ENCODE results near the gene LAYN. TPM values are rescaled to one million over a fixed set of nuclear protein-coding genes. Genes with fewer than 3 reads are reported as not detected.
A peak's percentile ranks its signal among the peaks of the same experiment; 100 is the strongest.

The LAYN gene
- total RNA-seq, 1 experiment from 2014 or later: not detected

GRCh38 chr11:111513240-111513605, 27.3 kb upstream of the LAYN start:
- H4K20me1 ChIP-seq (ENCODE audit: insufficient read depth, low read depth, low read length): no peaks in the 10 kb centered on the region
- no peak overlapping the region for H3K4me2 ChIP-seq (ENCODE audit: low read depth, low read length, poor library complexity, severe bottlenecking)
- H3K36me3 ChIP-seq (ENCODE audit: insufficient read depth, low read length): no peaks in the 10 kb centered on the region
- no peak overlapping the region for H3K9ac ChIP-seq (ENCODE audit: low read length)
- no peaks in the 10 kb centered on the region for H3K4me1 ChIP-seq (ENCODE audit: low read length)
- no peaks in the 10 kb centered on the region for H3K79me2 ChIP-seq (ENCODE audit: low read length)
- H3K9me3 ChIP-seq (ENCODE audit: low read length): no peaks in the 10 kb centered on the region
- H2AFZ ChIP-seq (ENCODE audit: low read length): no peak overlapping the region
- no peak overlapping the region for H3K27ac ChIP-seq (ENCODE audit: low read length)
- H3K4me3 ChIP-seq (ENCODE audit: low read length): no peak overlapping the region
- 0 out of 2 replicates have a peak, but pooled peaks cover 3% of the 10 kb centered on the region for H3K27me3 ChIP-seq (ENCODE audit: low read length)
- no peak for DNase-seq
- no peaks in the 10 kb centered on the region for H3K9me2 ChIP-seq (replicated peaks; ENCODE audit: insufficient read depth, low read length)

- no peak for DNase-seq
- no peak within 1 kb of the TSS for H3K4me3 ChIP-seq (ENCODE audit: low read length)
These were observed 26.1 kb upstream of the LAYN start, which contains the start of gene HOATZ for GRCh38 chr11:111514216-111515031. HOATZ (plus strand) TSS chr11:111514778; CDS start chr11:111514785, 7 bp downstream.

DNA sequence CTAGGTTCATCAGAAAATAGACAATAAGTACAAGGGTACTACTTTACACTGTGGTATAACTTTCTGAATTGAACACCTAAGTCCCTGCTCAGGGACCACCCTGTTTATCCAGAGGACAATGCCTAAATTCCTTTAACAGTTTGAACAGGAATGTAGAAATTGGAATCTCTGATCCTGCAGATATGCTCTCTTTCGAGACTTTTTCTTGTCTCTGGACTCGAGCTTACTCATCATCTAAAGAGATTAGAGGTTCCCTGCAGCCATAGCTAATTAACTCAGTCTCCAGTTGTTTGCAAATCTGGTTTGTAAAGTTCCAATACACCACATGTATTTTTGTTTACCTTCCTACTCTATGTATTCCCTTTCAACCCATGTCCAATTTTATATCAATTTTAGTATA, 24.9 kb upstream of the LAYN start:
- no peak for DNase-seq
- no peak overlapping the region for H3K9ac ChIP-seq (ENCODE audit: low read length)
- 0 out of 2 replicates have a peak, but pooled peaks cover 3% of the 10 kb centered on the region for H3K27me3 ChIP-seq (ENCODE audit: low read length)
- H3K9me3 ChIP-seq (ENCODE audit: low read length): no peaks in the 10 kb centered on the region
- H3K79me2 ChIP-seq (ENCODE audit: low read length): no peaks in the 10 kb centered on the region
- no peaks in the 10 kb centered on the region for H4K20me1 ChIP-seq (ENCODE audit: insufficient read depth, low read depth, low read length)
- H2AFZ ChIP-seq (ENCODE audit: low read length): no peak overlapping the region
- no peak overlapping the region for H3K27ac ChIP-seq (ENCODE audit: low read length)
- H3K4me3 ChIP-seq (ENCODE audit: low read length): no peak overlapping the region
- H3K4me1 ChIP-seq (ENCODE audit: low read length): no peaks in the 10 kb centered on the region
- H3K36me3 ChIP-seq (ENCODE audit: insufficient read depth, low read length): no peaks in the 10 kb centered on the region
- no peaks in the 10 kb centered on the region for H3K9me2 ChIP-seq (replicated peaks; ENCODE audit: insufficient read depth, low read length)
- no peak overlapping the region for H3K4me2 ChIP-seq (ENCODE audit: low read depth, low read length, poor library complexity, severe bottlenecking)

More at GRCh38 chr11:111514216-111515031, 26.1 kb upstream of the LAYN start, which contains the start of gene HOATZ:
- 0 out of 2 replicates have a peak, but pooled peaks cover 3% of the 10 kb centered on the region for H3K27me3 ChIP-seq (ENCODE audit: low read length)
- no peaks in the 10 kb centered on the region for H3K9me2 ChIP-seq (replicated peaks; ENCODE audit: insufficient read depth, low read length)
- no peaks in the 10 kb centered on the region for H3K36me3 ChIP-seq (ENCODE audit: insufficient read depth, low read length)
- H3K9me3 ChIP-seq (ENCODE audit: low read length): no peaks in the 10 kb centered on the region
- H3K4me2 ChIP-seq (ENCODE audit: low read depth, low read length, poor library complexity, severe bottlenecking): no peak within 1 kb of the TSS
- H2AFZ ChIP-seq (ENCODE audit: low read length): no peak within 1 kb of the TSS
- H3K27ac ChIP-seq (ENCODE audit: low read length): no peak within 1 kb of the TSS
- no peaks in the 10 kb centered on the region for H3K79me2 ChIP-seq (ENCODE audit: low read length)
- H3K9ac ChIP-seq (ENCODE audit: low read length): no peak within 1 kb of the TSS
- no peaks in the 10 kb centered on the region for H4K20me1 ChIP-seq (ENCODE audit: insufficient read depth, low read depth, low read length)
- no peaks in the 10 kb centered on the region for H3K4me1 ChIP-seq (ENCODE audit: low read length)

GRCh38 chr11:111518668-111519067, 21.9 kb upstream of the LAYN start:
- no peaks in the 10 kb centered on the region for H3K36me3 ChIP-seq (ENCODE audit: insufficient read depth, low read length)
- no peak overlapping the region for H3K4me2 ChIP-seq (ENCODE audit: low read depth, low read length, poor library complexity, severe bottlenecking)
- no peaks in the 10 kb centered on the region for H3K9me2 ChIP-seq (replicated peaks; ENCODE audit: insufficient read depth, low read length)
- H3K4me3 ChIP-seq (ENCODE audit: low read length): no peak overlapping the region
- H3K9ac ChIP-seq (ENCODE audit: low read length): no peak overlapping the region
- no peaks in the 10 kb centered on the region for H3K79me2 ChIP-seq (ENCODE audit: low read length)
- peak; percentile 67 for DNase-seq
- peak overlapping the region; percentile 3; the same call in 1 of the 2 replicates for H2AFZ ChIP-seq (ENCODE audit: low read length)
- H4K20me1 ChIP-seq (ENCODE audit: insufficient read depth, low read depth, low read length): no peaks in the 10 kb centered on the region
- no peaks in the 10 kb centered on the region for H3K9me3 ChIP-seq (ENCODE audit: low read length)
- H3K27ac ChIP-seq (ENCODE audit: low read length): no peak overlapping the region
- no peaks in the 10 kb centered on the region for H3K4me1 ChIP-seq (ENCODE audit: low read length)
- 0 out of 2 replicates have a peak, but pooled peaks cover 6% of the 10 kb centered on the region for H3K27me3 ChIP-seq (ENCODE audit: low read length)

GRCh38 chr11:111520560-111520959, 20.0 kb upstream of the LAYN start:
- H3K4me1 ChIP-seq (ENCODE audit: low read length): no peaks in the 10 kb centered on the region
- H3K9me3 ChIP-seq (ENCODE audit: low read length): no peaks in the 10 kb centered on the region
- no peak for DNase-seq
- 0 out of 2 replicates have a peak, but pooled peaks cover 3% of the 10 kb centered on the region for H3K27me3 ChIP-seq (ENCODE audit: low read length)
- H3K9me2 ChIP-seq (replicated peaks; ENCODE audit: insufficient read depth, low read length): no peaks in the 10 kb centered on the region
- no peak overlapping the region for H3K9ac ChIP-seq (ENCODE audit: low read length)
- no peaks in the 10 kb centered on the region for H3K36me3 ChIP-seq (ENCODE audit: insufficient read depth, low read length)
- no peaks in the 10 kb centered on the region for H3K79me2 ChIP-seq (ENCODE audit: low read length)
- no peak overlapping the region for H3K27ac ChIP-seq (ENCODE audit: low read length)
- H3K4me3 ChIP-seq (ENCODE audit: low read length): no peak overlapping the region
- no peak overlapping the region for H3K4me2 ChIP-seq (ENCODE audit: low read depth, low read length, poor library complexity, severe bottlenecking)
- H4K20me1 ChIP-seq (ENCODE audit: insufficient read depth, low read depth, low read length): no peaks in the 10 kb centered on the region
- H2AFZ ChIP-seq (ENCODE audit: low read length): no peak overlapping the region

GRCh38 chr11:111521135-111521534, 19.4 kb upstream of the LAYN start:
- Histone ChIP-seq H3K36me3 (ENCODE audit: insufficient read depth, low read length) (no peaks in the 10 kb centered on the region), H3K4me3 (ENCODE audit: low read length) (no peak overlapping the region), H3K27me3 (ENCODE audit: low read length) (0 out of 2 replicates have a peak, but pooled peaks cover 3% of the 10 kb centered on the region), H3K79me2 (ENCODE audit: low read length) (no peaks in the 10 kb centered on the region), H3K27ac (ENCODE audit: low read length) (no peak overlapping the region), H3K4me1 (ENCODE audit: low read length) (no peaks in the 10 kb centered on the region), H2AFZ (ENCODE audit: low read length) (no peak overlapping the region), H3K9me2 (replicated peaks; ENCODE audit: insufficient read depth, low read length) (no peaks in the 10 kb centered on the region), H3K4me2 (ENCODE audit: low read depth, low read length, poor library complexity, severe bottlenecking) (no peak overlapping the region), H3K9me3 (ENCODE audit: low read length) (no peaks in the 10 kb centered on the region), H3K9ac (ENCODE audit: low read length) (no peak overlapping the region), H4K20me1 (ENCODE audit: insufficient read depth, low read depth, low read length) (no peaks in the 10 kb centered on the region)
- no peak for DNase-seq

DNA sequence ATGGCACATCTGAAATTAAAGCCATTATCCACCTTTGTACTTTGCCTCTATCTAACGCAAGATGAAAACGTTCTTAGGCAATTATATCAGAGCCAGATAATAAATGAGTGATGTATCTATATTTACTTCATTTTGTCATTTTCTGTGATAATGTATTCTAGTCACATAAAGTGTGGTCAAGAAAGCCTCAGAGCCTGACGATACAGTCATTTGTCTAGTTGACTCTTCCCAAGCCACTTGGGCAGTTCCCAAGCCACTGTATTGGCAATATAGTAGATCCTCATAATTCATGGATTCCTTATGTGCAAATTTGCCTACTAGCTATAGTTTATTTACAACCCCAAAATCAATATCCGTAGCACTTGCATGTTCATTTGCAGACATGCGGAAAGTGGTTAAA, 18.1 kb upstream of the LAYN start:
- H3K9me3 ChIP-seq (ENCODE audit: low read length): no peaks in the 10 kb centered on the region
- no peaks in the 10 kb centered on the region for H3K4me1 ChIP-seq (ENCODE audit: low read length)
- H3K27ac ChIP-seq (ENCODE audit: low read length): no peak overlapping the region
- H3K9me2 ChIP-seq (replicated peaks; ENCODE audit: insufficient read depth, low read length): no peaks in the 10 kb centered on the region
- H3K4me2 ChIP-seq (ENCODE audit: low read depth, low read length, poor library complexity, severe bottlenecking): no peak overlapping the region
- no peaks in the 10 kb centered on the region for H3K79me2 ChIP-seq (ENCODE audit: low read length)
- H3K9ac ChIP-seq (ENCODE audit: low read length): no peak overlapping the region
- H3K27me3 ChIP-seq (ENCODE audit: low read length): 0 out of 2 replicates have a peak, but pooled peaks cover 3% of the 10 kb centered on the region
- DNase-seq: no peak
- no peaks in the 10 kb centered on the region for H4K20me1 ChIP-seq (ENCODE audit: insufficient read depth, low read depth, low read length)
- H2AFZ ChIP-seq (ENCODE audit: low read length): no peak overlapping the region
- H3K4me3 ChIP-seq (ENCODE audit: low read length): no peak overlapping the region
- no peaks in the 10 kb centered on the region for H3K36me3 ChIP-seq (ENCODE audit: insufficient read depth, low read length)

GRCh38 chr11:111523343-111523742, 17.2 kb upstream of the LAYN start:
- no peak for DNase-seq
- no peaks in the 10 kb centered on the region for H3K36me3 ChIP-seq (ENCODE audit: insufficient read depth, low read length)

More at GRCh38 chr11:111523343-111523742, 17.2 kb upstream of the LAYN start:
- no peaks in the 10 kb centered on the region for H3K9me3 ChIP-seq (ENCODE audit: low read length)
- no peaks in the 10 kb centered on the region for H3K79me2 ChIP-seq (ENCODE audit: low read length)
- no peaks in the 10 kb centered on the region for H3K9me2 ChIP-seq (replicated peaks; ENCODE audit: insufficient read depth, low read length)
- H3K4me3 ChIP-seq (ENCODE audit: low read length): no peak overlapping the region
- H2AFZ ChIP-seq (ENCODE audit: low read length): no peak overlapping the region
- H3K9ac ChIP-seq (ENCODE audit: low read length): no peak overlapping the region
- no peak overlapping the region for H3K4me2 ChIP-seq (ENCODE audit: low read depth, low read length, poor library complexity, severe bottlenecking)
- 0 out of 2 replicates have a peak, but pooled peaks cover 3% of the 10 kb centered on the region for H3K27me3 ChIP-seq (ENCODE audit: low read length)
- no peak overlapping the region for H3K27ac ChIP-seq (ENCODE audit: low read length)
- H3K4me1 ChIP-seq (ENCODE audit: low read length): no peaks in the 10 kb centered on the region
- H4K20me1 ChIP-seq (ENCODE audit: insufficient read depth, low read depth, low read length): no peaks in the 10 kb centered on the region

Measured in Karpas-422 (cell line).